Liver (tissue), 3 donors: Measurements from ENCODE around the gene PSMG4.
"Not testable (repeated sequence)": the region's sequence is repeated elsewhere in the genome, so short reads cannot be mapped to it uniquely, and the experiment has no call there.

Experiments
- ATF3 ChIP-seq: IDR thresholded peaks from 2 replicates; pipeline ENCODE4 v1.6.1; 2016; ENCODE audit warnings: antibody characterized with exemption
- CTCF ChIP-seq: fragments of 150-350 bp; IDR thresholded peaks from 2 replicates; pipeline ENCODE4 v1.5.1; 2017; ENCODE audit warnings: improper control_type of control experiment, low read depth, low read length; ENCODE audit not compliant: missing input control
- EGR1 ChIP-seq, 2 donors: IDR thresholded peaks; 2 replicates each; pipeline ENCODE4 v1.6.1; 2016 to 2018; ENCODE audit warnings: antibody characterized with exemption in 2 of 2, low read depth in 2 of 2
- GABPA ChIP-seq, 2 donors: IDR thresholded peaks in 1 of 2; conservative IDR thresholded peaks in 1 of 2; 2 replicates each; pipeline ENCODE4 v1.6.1; 2016; ENCODE audit warnings: antibody characterized with exemption in 2 of 2, mild to moderate bottlenecking in 1 of 2, moderate library complexity in 1 of 2
- HNF4G ChIP-seq: IDR thresholded peaks from 2 replicates; pipeline ENCODE4 v1.6.1; 2016; ENCODE audit warnings: antibody characterized with exemption
- JUND ChIP-seq, 2 donors: IDR thresholded peaks; 2 replicates each; pipeline ENCODE4 v1.6.1; 2016; ENCODE audit warnings: antibody characterized with exemption in 2 of 2
- RAD21 ChIP-seq, 2 donors: IDR thresholded peaks; 2 replicates each; pipeline ENCODE4 v1.6.1; 2016; ENCODE audit warnings: antibody characterized with exemption in 2 of 2, mild to moderate bottlenecking in 2 of 2
- RXRA ChIP-seq, 2 donors: IDR thresholded peaks; 2 replicates each; pipeline ENCODE4 v1.6.1; 2017 to 2018; ENCODE audit warnings: antibody characterized with exemption in 2 of 2, mild to moderate bottlenecking in 1 of 2
- TAF1 ChIP-seq: conservative IDR thresholded peaks from 2 replicates; pipeline ENCODE4 v1.6.1; 2016; ENCODE audit warnings: antibody characterized with exemption, mild to moderate bottlenecking
- YY1 ChIP-seq: IDR thresholded peaks from 2 replicates; pipeline ENCODE4 v1.6.1; 2016; ENCODE audit warnings: antibody characterized with exemption, mild to moderate bottlenecking
- TF ChIP-seq, protein P1 (sequence below): IDR thresholded peaks from 2 replicates; pipeline ENCODE4 v1.6.1; 2016; ENCODE audit warnings: antibody characterized with exemption
- TF ChIP-seq, protein P2 (sequence below): IDR thresholded peaks from 2 replicates; pipeline ENCODE4 v1.6.1; 2016; ENCODE audit warnings: antibody characterized with exemption
- TF ChIP-seq, protein P3 (sequence below): IDR thresholded peaks from 2 replicates; pipeline ENCODE4 v1.6.1; 2016; ENCODE audit warnings: antibody characterized with exemption, mild to moderate bottlenecking
- donor health status: healthy.
- donor health status: healthy.

DNA sequence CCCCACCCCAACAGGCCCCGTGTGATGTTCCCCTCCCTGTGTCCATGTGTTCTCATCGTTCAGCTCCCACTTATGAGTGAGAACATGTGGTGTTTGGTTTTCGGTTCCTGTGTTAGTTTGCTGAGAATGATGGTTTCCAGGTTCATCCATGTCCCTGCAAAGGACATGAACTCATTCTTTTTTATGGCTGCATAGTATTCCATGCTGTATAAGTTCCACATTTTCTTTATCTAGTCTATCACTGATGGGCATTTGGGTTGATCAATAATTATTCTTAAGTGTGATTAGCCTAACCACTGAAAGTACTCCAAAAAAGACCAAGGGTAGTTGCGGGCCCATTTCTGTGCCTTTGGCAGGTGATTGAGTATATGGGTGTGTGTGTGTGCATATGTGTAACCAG lies 17.0 kb upstream of the PSMG4 start:
- not testable (repeated sequence) for TF ChIP-seq JUND (IDR thresholded peaks at IDR 0.05); CTCF; GABPA (IDR thresholded peaks at IDR 0.05 in 1 of 2, conservative IDR thresholded peaks at IDR 0.05 in 1 of 2); YY1; EGR1 (IDR thresholded peaks at IDR 0.05; ENCODE audit: low read depth in 2 of 2); HNF4G; ATF3; RAD21 (IDR thresholded peaks at IDR 0.05); TAF1; RXRA (IDR thresholded peaks at IDR 0.05)
- TF ChIP-seq, protein P1, sequence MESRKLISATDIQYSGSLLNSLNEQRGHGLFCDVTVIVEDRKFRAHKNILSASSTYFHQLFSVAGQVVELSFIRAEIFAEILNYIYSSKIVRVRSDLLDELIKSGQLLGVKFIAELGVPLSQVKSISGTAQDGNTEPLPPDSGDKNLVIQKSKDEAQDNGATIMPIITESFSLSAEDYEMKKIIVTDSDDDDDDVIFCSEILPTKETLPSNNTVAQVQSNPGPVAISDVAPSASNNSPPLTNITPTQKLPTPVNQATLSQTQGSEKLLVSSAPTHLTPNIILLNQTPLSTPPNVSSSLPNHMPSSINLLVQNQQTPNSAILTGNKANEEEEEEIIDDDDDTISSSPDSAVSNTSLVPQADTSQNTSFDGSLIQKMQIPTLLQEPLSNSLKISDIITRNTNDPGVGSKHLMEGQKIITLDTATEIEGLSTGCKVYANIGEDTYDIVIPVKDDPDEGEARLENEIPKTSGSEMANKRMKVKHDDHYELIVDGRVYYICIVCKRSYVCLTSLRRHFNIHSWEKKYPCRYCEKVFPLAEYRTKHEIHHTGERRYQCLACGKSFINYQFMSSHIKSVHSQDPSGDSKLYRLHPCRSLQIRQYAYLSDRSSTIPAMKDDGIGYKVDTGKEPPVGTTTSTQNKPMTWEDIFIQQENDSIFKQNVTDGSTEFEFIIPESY, result not testable (repeated sequence)
- TF ChIP-seq, protein P2, sequence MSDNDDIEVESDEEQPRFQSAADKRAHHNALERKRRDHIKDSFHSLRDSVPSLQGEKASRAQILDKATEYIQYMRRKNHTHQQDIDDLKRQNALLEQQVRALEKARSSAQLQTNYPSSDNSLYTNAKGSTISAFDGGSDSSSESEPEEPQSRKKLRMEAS, result not testable (repeated sequence)
- TF ChIP-seq, protein P3, sequence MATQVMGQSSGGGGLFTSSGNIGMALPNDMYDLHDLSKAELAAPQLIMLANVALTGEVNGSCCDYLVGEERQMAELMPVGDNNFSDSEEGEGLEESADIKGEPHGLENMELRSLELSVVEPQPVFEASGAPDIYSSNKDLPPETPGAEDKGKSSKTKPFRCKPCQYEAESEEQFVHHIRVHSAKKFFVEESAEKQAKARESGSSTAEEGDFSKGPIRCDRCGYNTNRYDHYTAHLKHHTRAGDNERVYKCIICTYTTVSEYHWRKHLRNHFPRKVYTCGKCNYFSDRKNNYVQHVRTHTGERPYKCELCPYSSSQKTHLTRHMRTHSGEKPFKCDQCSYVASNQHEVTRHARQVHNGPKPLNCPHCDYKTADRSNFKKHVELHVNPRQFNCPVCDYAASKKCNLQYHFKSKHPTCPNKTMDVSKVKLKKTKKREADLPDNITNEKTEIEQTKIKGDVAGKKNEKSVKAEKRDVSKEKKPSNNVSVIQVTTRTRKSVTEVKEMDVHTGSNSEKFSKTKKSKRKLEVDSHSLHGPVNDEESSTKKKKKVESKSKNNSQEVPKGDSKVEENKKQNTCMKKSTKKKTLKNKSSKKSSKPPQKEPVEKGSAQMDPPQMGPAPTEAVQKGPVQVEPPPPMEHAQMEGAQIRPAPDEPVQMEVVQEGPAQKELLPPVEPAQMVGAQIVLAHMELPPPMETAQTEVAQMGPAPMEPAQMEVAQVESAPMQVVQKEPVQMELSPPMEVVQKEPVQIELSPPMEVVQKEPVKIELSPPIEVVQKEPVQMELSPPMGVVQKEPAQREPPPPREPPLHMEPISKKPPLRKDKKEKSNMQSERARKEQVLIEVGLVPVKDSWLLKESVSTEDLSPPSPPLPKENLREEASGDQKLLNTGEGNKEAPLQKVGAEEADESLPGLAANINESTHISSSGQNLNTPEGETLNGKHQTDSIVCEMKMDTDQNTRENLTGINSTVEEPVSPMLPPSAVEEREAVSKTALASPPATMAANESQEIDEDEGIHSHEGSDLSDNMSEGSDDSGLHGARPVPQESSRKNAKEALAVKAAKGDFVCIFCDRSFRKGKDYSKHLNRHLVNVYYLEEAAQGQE, result not testable (repeated sequence)
